HTERT RPE-1 (cell line): ENCODE measurements around the gene EFCAB9.

ENCODE experiments used
- in situ Hi-C: fragments of 300-500 bp; cut with MboI; formaldehyde crosslinking; loops from 4 replicates; pipeline ENCODE4 v1.14.3; 2020; ENCODE audit warnings: low sequenced_read_pairs

EFCAB9 gene

GRCh38 chr5:172164769-172165212, 29.2 kb upstream of the EFCAB9 start:
- in situ Hi-C loops = no loop called here

GRCh38 chr5:172165465-172165864, 28.5 kb upstream of the EFCAB9 start:
- in situ Hi-C loops = no loop called here

GRCh38 chr5:172166030-172166826, 27.7 kb upstream of the EFCAB9 start:
- in situ Hi-C loops = no loop called here

- in situ Hi-C loops = no loop called here
Measured at GRCh38 chr5:172167895-172168294, 26.1 kb upstream of the EFCAB9 start.

- in situ Hi-C loops = no loop called here
Measured at GRCh38 chr5:172168311-172168710, 25.7 kb upstream of the EFCAB9 start.

- in situ Hi-C loops = no loop called here
Measured at GRCh38 chr5:172169216-172169615, 24.8 kb upstream of the EFCAB9 start.

GRCh38 chr5:172170251-172170701, 23.7 kb upstream of the EFCAB9 start:
- in situ Hi-C loops = no loop called here

GRCh38 chr5:172171118-172171517, 22.9 kb upstream of the EFCAB9 start:
- in situ Hi-C loops = no loop called here

GRCh38 chr5:172172912-172173563, 20.9 kb upstream of the EFCAB9 start:
- in situ Hi-C loops = no loop called here

- in situ Hi-C loops = no loop called here
Measured at GRCh38 chr5:172173564-172174153, 20.3 kb upstream of the EFCAB9 start.

- in situ Hi-C loops = no loop called here
Measured at GRCh38 chr5:172175263-172175719, 18.7 kb upstream of the EFCAB9 start.

- in situ Hi-C loops = no loop called here
Measured at GRCh38 chr5:172177176-172177575, 16.8 kb upstream of the EFCAB9 start.

GRCh38 chr5:172178301-172178987, 15.5 kb upstream of the EFCAB9 start:
- in situ Hi-C loops = no loop called here

- in situ Hi-C loops = no loop called here
Measured at GRCh38 chr5:172178991-172179989, 14.7 kb upstream of the EFCAB9 start.

- in situ Hi-C loops = no loop called here
Measured at GRCh38 chr5:172180936-172181335, 13.0 kb upstream of the EFCAB9 start.

GRCh38 chr5:172182291-172182690, 11.7 kb upstream of the EFCAB9 start:
- in situ Hi-C loops = no loop called here

- in situ Hi-C loops = no loop called here
Measured at GRCh38 chr5:172183881-172184280, 10.1 kb upstream of the EFCAB9 start.

GRCh38 chr5:172185096-172185461, 8.9 kb upstream of the EFCAB9 start:
- in situ Hi-C loops = no loop called here

GRCh38 chr5:172186114-172186695, 7.8 kb upstream of the EFCAB9 start:
- in situ Hi-C loops = no loop called here
